ENCODE results near the gene FLCN.
A peak's percentile ranks its signal among the peaks of the same experiment; 100 is the strongest.
"Not testable (repeated sequence)": the region's sequence is repeated elsewhere in the genome, so short reads cannot be mapped to it uniquely, and the experiment has no call there.

FLCN gene

DNA sequence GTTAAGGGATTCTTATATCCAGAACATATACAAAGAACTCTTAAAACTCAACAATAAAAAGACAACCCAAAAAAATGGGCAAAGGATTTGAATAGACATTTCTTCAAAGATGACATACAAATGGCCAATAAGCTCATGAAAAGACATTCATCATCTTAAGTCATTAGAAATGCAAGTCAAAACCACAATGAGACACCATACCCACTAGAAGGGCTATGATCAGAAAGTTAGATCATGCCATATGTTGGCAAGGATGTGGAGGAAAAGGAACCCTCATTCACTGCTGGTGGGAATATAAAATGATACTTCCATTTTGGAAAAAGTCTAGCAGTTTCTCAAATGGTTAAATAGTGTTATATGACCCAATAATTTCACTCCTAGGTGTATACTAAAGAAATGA lies 40.2 kb downstream of the FLCN start:
- H3K4me1 Mint-ChIP-seq (ENCODE audit: low read depth) = peaks cover 4% of the 10 kb centered on the region
- DNase-seq (ENCODE audit: low spot score) = no peak
- H3K9me3 Mint-ChIP-seq = no peaks in the 10 kb centered on the region
- no peak overlapping the region for H3K4me3 Mint-ChIP-seq
- no peak overlapping the region for H3K27ac Mint-ChIP-seq
- H3K27me3 Mint-ChIP-seq (ENCODE audit: low read depth) = no peaks in the 10 kb centered on the region
- peaks cover 8% of the 10 kb centered on the region for H3K36me3 Mint-ChIP-seq (ENCODE audit: low read depth)

- not testable (repeated sequence) for H3K27me3 Mint-ChIP-seq (ENCODE audit: low read depth); DNase-seq (ENCODE audit: low spot score); H3K27ac Mint-ChIP-seq; H3K4me1 Mint-ChIP-seq (ENCODE audit: low read depth); H3K9me3 Mint-ChIP-seq; H3K4me3 Mint-ChIP-seq
- peaks cover 14% of the 10 kb centered on the region for H3K36me3 Mint-ChIP-seq (ENCODE audit: low read depth)
Observed at GRCh38 chr17:17195466-17195865, 41.5 kb downstream of the FLCN start.

DNA sequence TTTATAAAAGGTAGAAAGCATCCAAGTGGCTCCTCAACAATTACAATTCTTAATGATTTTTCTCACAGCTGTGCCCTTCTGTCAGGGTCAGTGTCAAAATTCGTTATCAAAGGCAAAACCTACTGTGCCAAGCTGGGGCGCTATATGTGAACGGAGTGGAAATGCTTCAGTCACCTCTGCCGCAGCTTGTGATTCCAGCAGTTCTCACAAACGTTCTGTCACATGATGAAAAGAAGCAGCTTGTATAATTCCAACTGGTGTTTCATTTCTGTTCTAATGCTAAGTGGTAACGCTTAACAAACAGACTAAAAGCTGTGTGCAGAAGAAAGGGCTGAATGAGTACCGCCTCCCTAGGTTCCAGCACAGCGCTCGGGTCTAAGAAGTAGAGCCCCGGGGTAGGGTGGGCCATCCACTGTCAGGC lies 45.0 kb downstream of the FLCN start:
- Mint-ChIP-seq H3K27ac (no peak overlapping the region), H3K36me3 (ENCODE audit: low read depth) (peaks cover 17% of the 10 kb centered on the region), H3K27me3 (ENCODE audit: low read depth) (no peaks in the 10 kb centered on the region), H3K9me3 (no peaks in the 10 kb centered on the region), H3K4me1 (ENCODE audit: low read depth) (peaks cover 8% of the 10 kb centered on the region), H3K4me3 (no peak overlapping the region)
- no peak for DNase-seq (ENCODE audit: low spot score)

- Mint-ChIP-seq H3K36me3 (ENCODE audit: low read depth) (peaks cover 20% of the 10 kb centered on the region), H3K9me3 (no peaks in the 10 kb centered on the region)
- DNase-seq (ENCODE audit: low spot score) = no peak
Observed at GRCh38 chr17:17191346-17191792, 45.6 kb downstream of the FLCN start.

DNA sequence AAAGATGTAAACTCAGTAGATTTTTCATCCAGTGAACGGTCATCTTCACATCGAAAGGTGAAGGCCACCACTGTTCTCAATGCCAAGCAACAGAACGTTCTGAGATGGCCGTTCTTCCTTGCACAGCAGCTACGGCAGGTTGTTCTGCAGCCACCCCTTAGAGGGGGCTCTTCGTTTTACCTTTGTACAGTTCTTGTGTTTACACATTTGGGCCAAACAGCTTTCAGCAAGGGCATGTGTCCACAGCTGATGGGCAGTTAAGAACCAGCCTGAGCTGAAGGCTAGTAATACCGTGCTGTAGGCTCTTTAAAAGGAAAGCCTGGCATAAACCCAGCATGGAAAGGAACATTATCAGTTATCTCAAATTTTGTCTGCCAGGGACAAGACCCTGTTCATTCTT lies 46.8 kb downstream of the FLCN start:
- no peak for DNase-seq (ENCODE audit: low spot score)
- H3K9me3 Mint-ChIP-seq = no peaks in the 10 kb centered on the region
- peaks cover 32% of the 10 kb centered on the region for H3K36me3 Mint-ChIP-seq (ENCODE audit: low read depth)
- peaks cover 25% of the 10 kb centered on the region for H3K4me1 Mint-ChIP-seq (ENCODE audit: low read depth)
- no peak overlapping the region for H3K27ac Mint-ChIP-seq
- H3K27me3 Mint-ChIP-seq (ENCODE audit: low read depth) = no peaks in the 10 kb centered on the region
- no peak overlapping the region for H3K4me3 Mint-ChIP-seq

More at GRCh38 chr17:17191346-17191792, 45.6 kb downstream of the FLCN start:
- Mint-ChIP-seq H3K27ac (no peak overlapping the region), H3K27me3 (ENCODE audit: low read depth) (no peaks in the 10 kb centered on the region), H3K4me3 (no peak overlapping the region), H3K4me1 (ENCODE audit: low read depth) (peaks cover 13% of the 10 kb centered on the region)

DNA sequence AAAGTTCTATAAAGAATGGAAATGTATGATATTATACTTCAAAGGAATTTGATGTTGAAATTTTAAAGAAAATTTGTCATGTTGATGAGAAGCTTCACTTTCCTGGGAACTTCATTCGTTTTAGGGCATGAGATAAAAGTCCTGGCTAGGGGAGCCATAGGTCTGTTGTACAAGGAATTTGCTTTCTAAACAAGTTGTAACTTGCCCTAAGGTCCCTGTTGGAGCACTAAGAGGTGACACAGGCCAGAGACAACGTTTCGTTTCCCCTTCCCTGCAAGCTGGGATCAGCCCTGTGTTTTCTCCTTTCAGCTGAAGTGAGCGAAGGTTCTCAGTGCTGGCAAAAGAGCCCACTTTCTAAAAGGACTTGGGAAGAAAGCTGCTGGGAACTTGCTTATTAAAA lies 47.4 kb downstream of the FLCN start:
- H3K4me3 Mint-ChIP-seq = no peak overlapping the region
- no peak overlapping the region for H3K27ac Mint-ChIP-seq
- no peaks in the 10 kb centered on the region for H3K9me3 Mint-ChIP-seq
- H3K27me3 Mint-ChIP-seq (ENCODE audit: low read depth) = no peaks in the 10 kb centered on the region
- no peak for DNase-seq (ENCODE audit: low spot score)
- peaks cover 38% of the 10 kb centered on the region for H3K36me3 Mint-ChIP-seq (ENCODE audit: low read depth)
- H3K4me1 Mint-ChIP-seq (ENCODE audit: low read depth) = peaks cover 31% of the 10 kb centered on the region

GRCh38 chr17:17188586-17188985 lies 48.4 kb downstream of the FLCN start:
- no peaks in the 10 kb centered on the region for H3K27me3 Mint-ChIP-seq (ENCODE audit: low read depth)
- no peak overlapping the region for H3K4me3 Mint-ChIP-seq
- peaks cover 41% of the 10 kb centered on the region for H3K4me1 Mint-ChIP-seq (ENCODE audit: low read depth)
- no peak overlapping the region for H3K27ac Mint-ChIP-seq
- no peaks in the 10 kb centered on the region for H3K9me3 Mint-ChIP-seq
- peaks cover 48% of the 10 kb centered on the region for H3K36me3 Mint-ChIP-seq (ENCODE audit: low read depth)
- no peak for DNase-seq (ENCODE audit: low spot score)

DNA sequence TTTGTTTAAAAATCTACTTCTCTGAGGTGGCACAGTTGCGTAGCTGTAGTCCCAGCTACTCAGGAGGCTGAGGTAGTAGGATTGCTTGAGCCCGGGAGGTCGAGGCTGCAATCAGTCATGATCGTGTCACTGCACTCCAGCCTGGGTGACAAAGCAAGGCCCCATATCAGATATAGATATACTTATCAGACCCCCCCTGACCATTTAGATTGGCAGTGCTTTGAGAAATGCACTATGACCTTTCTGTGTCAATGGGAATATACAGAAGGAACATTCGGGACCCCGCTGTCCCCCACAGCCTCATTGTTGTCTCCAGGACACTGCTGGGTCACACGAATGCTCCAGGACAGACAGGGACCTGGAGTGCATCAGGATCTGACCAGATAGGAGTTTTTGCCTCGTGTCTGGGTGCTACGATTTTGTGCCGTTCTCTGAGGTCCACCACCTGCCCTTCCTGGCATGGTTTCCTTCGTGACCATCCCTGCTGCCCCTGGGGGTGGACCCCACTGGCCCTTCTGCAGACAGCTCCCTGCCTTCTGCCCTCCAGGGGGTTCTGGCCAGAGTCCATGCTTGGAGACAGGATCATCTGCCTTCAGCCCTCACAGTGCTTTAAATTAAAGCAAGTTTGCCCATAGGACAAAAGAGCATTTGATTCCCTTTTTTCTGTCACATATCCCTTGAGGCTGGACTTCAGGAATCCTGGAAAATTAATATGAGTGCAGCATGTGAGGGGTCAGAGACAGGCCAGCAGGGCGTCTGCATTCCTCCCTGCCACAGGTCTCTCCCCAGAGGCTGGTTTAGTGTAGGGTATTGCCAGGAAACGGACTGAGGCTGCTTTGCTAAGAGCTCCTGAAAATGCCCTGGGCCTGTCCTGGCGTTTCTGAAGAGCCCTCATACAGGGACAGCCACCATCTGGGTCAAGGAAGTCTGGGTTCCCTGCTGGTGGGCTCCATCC lies 50.1 kb downstream of the FLCN start:
- Mint-ChIP-seq H3K4me3 (peak overlapping the region; percentile 75), H3K9me3 (no peaks in the 10 kb centered on the region), H3K27ac (peak overlapping the region; percentile 90), H3K27me3 (ENCODE audit: low read depth) (no peaks in the 10 kb centered on the region), H3K36me3 (ENCODE audit: low read depth) (peaks cover 54% of the 10 kb centered on the region), H3K4me1 (ENCODE audit: low read depth) (peaks cover 50% of the 10 kb centered on the region)
- no peak for DNase-seq (ENCODE audit: low spot score)

- Mint-ChIP-seq H3K9me3 (no peaks in the 10 kb centered on the region), H3K4me1 (ENCODE audit: low read depth) (peaks cover 57% of the 10 kb centered on the region), H3K27me3 (ENCODE audit: low read depth) (no peaks in the 10 kb centered on the region), H3K4me3 (peak overlapping the region; percentile 75), H3K36me3 (ENCODE audit: low read depth) (peaks cover 59% of the 10 kb centered on the region), H3K27ac (peak overlapping the region; percentile 90)
- DNase-seq (ENCODE audit: low spot score) = peak; percentile 73
Observed at GRCh38 chr17:17186051-17186450, 50.9 kb downstream of the FLCN start.

GRCh38 chr17:17184985-17185757 lies 51.8 kb downstream of the FLCN start:
- not testable (repeated sequence) for H3K27me3 Mint-ChIP-seq (ENCODE audit: low read depth); H3K9me3 Mint-ChIP-seq; DNase-seq (ENCODE audit: low spot score)
- Mint-ChIP-seq H3K4me3 (peak overlapping the region; percentile 75), H3K4me1 (ENCODE audit: low read depth) (peaks cover 65% of the 10 kb centered on the region), H3K36me3 (ENCODE audit: low read depth) (peaks cover 64% of the 10 kb centered on the region), H3K27ac (peak overlapping the region; percentile 90)

GRCh38 chr17:17183744-17184143 lies 53.2 kb downstream of the FLCN start:
- Mint-ChIP-seq H3K4me3 (peak overlapping the region; percentile 75), H3K4me1 (ENCODE audit: low read depth) (peaks cover 76% of the 10 kb centered on the region), H3K27ac (peak overlapping the region; percentile 90), H3K27me3 (ENCODE audit: low read depth) (no peaks in the 10 kb centered on the region), H3K36me3 (ENCODE audit: low read depth) (peaks cover 73% of the 10 kb centered on the region), H3K9me3 (no peaks in the 10 kb centered on the region)
- DNase-seq (ENCODE audit: low spot score) = peak; percentile 27

- H3K9me3 Mint-ChIP-seq = no peaks in the 10 kb centered on the region
- H3K27ac Mint-ChIP-seq = peak overlapping the region; percentile 97
- H3K4me3 Mint-ChIP-seq = peak overlapping the region; percentile 87
- no peak for DNase-seq (ENCODE audit: low spot score)
- H3K4me1 Mint-ChIP-seq (ENCODE audit: low read depth) = peaks cover 79% of the 10 kb centered on the region
- H3K36me3 Mint-ChIP-seq (ENCODE audit: low read depth) = peaks cover 78% of the 10 kb centered on the region
- no peaks in the 10 kb centered on the region for H3K27me3 Mint-ChIP-seq (ENCODE audit: low read depth)
Observed at GRCh38 chr17:17182598-17183136, 54.3 kb downstream of the FLCN start.

- peaks cover 78% of the 10 kb centered on the region for H3K36me3 Mint-ChIP-seq (ENCODE audit: low read depth)
- peak overlapping the region; percentile 97 for H3K27ac Mint-ChIP-seq
- H3K4me1 Mint-ChIP-seq (ENCODE audit: low read depth) = peaks cover 82% of the 10 kb centered on the region
- no peaks in the 10 kb centered on the region for H3K27me3 Mint-ChIP-seq (ENCODE audit: low read depth)
- peak overlapping the region; percentile 87 for H3K4me3 Mint-ChIP-seq
- peak; percentile 27 for DNase-seq (ENCODE audit: low spot score)
- H3K9me3 Mint-ChIP-seq = no peaks in the 10 kb centered on the region
Observed at GRCh38 chr17:17181666-17182597, 55.0 kb downstream of the FLCN start.

Measured in T-helper 2 cell treated with Interferon-gamma antibody and Interleukin-4, amounts not matched to agents 5 μg/mL and 100 μg/mL, for 36 hours (primary cell).